HepG2 (cell line): ENCODE results near the gene MYLK. TPM values are rescaled to one million over a fixed set of nuclear protein-coding genes. Genes with fewer than 3 reads are reported as not detected.
A peak's percentile ranks its signal among the peaks of the same experiment; 100 is the strongest.

Source experiments
- FLYWCH1 ChIP-seq: sonication (generic); formaldehyde crosslinking; IDR thresholded peaks from 2 replicates; pipeline ENCODE4 v1.8.1; 2023; ENCODE audit warnings: mild to moderate bottlenecking, missing genetic modification reagents
- HOXD1 ChIP-seq: sonication (generic); formaldehyde crosslinking; IDR thresholded peaks from 2 replicates; pipeline ENCODE4 v1.5.0; 2020; ENCODE audit warnings: missing genetic modification reagents
- IRF9 ChIP-seq: sonication (generic); formaldehyde crosslinking; IDR thresholded peaks from 2 replicates; pipeline ENCODE4 v1.8.0; 2022; ENCODE audit warnings: missing genetic modification reagents, mild to moderate bottlenecking, borderline replicate concordance
- MIER2 ChIP-seq: IDR thresholded peaks from 2 replicates; pipeline ENCODE4 v1.6.1; 2016; ENCODE audit warnings: missing biosample characterization, missing genetic modification reagents
- MNT ChIP-seq: fragments of 450-650 bp; IDR thresholded peaks from 2 replicates; pipeline ENCODE4 v1.6.1; 2016
- MTF2 ChIP-seq: sonication (generic); formaldehyde crosslinking; IDR thresholded peaks from 2 replicates; pipeline ENCODE4 v1.5.0; 2020; ENCODE audit warnings: missing genetic modification reagents, borderline replicate concordance
- NFATC3 ChIP-seq: sonication (generic); formaldehyde crosslinking; IDR thresholded peaks from 2 replicates; pipeline ENCODE4 v1.5.1; 2020; ENCODE audit warnings: mild to moderate bottlenecking, missing genetic modification reagents
- REST ChIP-seq, 2 experiments: IDR thresholded peaks; 2 replicates each; pipeline ENCODE4 v1.6.1; 2011 to 2012; ENCODE audit warnings: low read length in 2 of 2, borderline replicate concordance in 1 of 2, low read depth in 1 of 2, mild to moderate bottlenecking in 1 of 2, moderate library complexity in 1 of 2
- RFXAP ChIP-seq: sonication (generic); formaldehyde crosslinking; IDR thresholded peaks from 2 replicates; pipeline ENCODE4 v1.4.0; 2020; ENCODE audit warnings: missing genetic modification reagents, borderline replicate concordance
- SETDB1 ChIP-seq: sonication (generic); formaldehyde crosslinking; IDR thresholded peaks from 2 replicates; pipeline ENCODE4 v1.5.1; 2020; ENCODE audit warnings: missing genetic modification reagents, mild to moderate bottlenecking, borderline replicate concordance
- SMAD1 ChIP-seq: sonication (generic); formaldehyde crosslinking; IDR thresholded peaks from 2 replicates; pipeline ENCODE4 v1.4.0; 2020; ENCODE audit warnings: missing genetic modification reagents, low read depth, mild to moderate bottlenecking, borderline replicate concordance
- ZFP37 ChIP-seq: sonication (generic); formaldehyde crosslinking; IDR thresholded peaks from 2 replicates; pipeline ENCODE4 v1.4.0; 2020; ENCODE audit warnings: missing genetic modification reagents, borderline replicate concordance
- ZFP41 ChIP-seq: sonication (generic); formaldehyde crosslinking; IDR thresholded peaks from 2 replicates; pipeline ENCODE4 v1.4.0; 2020; ENCODE audit warnings: mild to moderate bottlenecking, missing genetic modification reagents, borderline replicate concordance
- ZIK1 ChIP-seq: sonication (generic); formaldehyde crosslinking; IDR thresholded peaks from 2 replicates; pipeline ENCODE4 v1.5.0; 2020; ENCODE audit warnings: mild to moderate bottlenecking, low read depth, missing genetic modification reagents, borderline replicate concordance
- ZMYM3 ChIP-seq: sonication (generic); formaldehyde crosslinking; IDR thresholded peaks from 2 replicates; pipeline ENCODE4 v1.5.1; 2020; ENCODE audit warnings: mild to moderate bottlenecking, missing genetic modification reagents
- ZNF513 ChIP-seq: sonication (generic); formaldehyde crosslinking; conservative IDR thresholded peaks from 2 replicates; pipeline ENCODE4 v1.5.0; 2020; ENCODE audit warnings: missing genetic modification reagents
- ZNF589 ChIP-seq: sonication (generic); formaldehyde crosslinking; conservative IDR thresholded peaks from 2 replicates; pipeline ENCODE4 v1.8.0; 2022; ENCODE audit warnings: mild to moderate bottlenecking, moderate library complexity, missing genetic modification reagents
- ZNF629 ChIP-seq: sonication (generic); formaldehyde crosslinking; conservative IDR thresholded peaks from 2 replicates; pipeline ENCODE4 v1.5.0; 2020; ENCODE audit warnings: missing genetic modification reagents
- polyA plus RNA-seq, 8 experiments: library from polyadenylated mRNA; depleted of rRNA in 3 of 8; stranded (reverse) in 7 of 8; unstranded in 1 of 8; fragments of >200 nt; fragmentation: Illumina TruSeq in 4 of 8; extraction: Trizol in 4 of 8; gene quantifications; 2 replicates each; pipeline versions ENCODE4 v1.2.1 to v1.2.3, GENCODE V29; 2011 to 2016; ENCODE audit warnings: low read depth in 4 of 8, missing spikeins in 1 of 8, mixed read lengths in 1 of 8; ENCODE audit not compliant: insufficient read depth in 1 of 8
- total RNA-seq, 5 experiments: library from RNA; depleted of rRNA; stranded (reverse); fragments of >200 nt; fragmentation: Illumina TruSeq; extraction: Trizol; gene quantifications; 2 replicates each; pipeline ENCODE4 v1.2.3, GENCODE V29; 2016; ENCODE audit warnings: low read depth in 1 of 5
- TF ChIP-seq, protein P1 (sequence below): sonication (generic); formaldehyde crosslinking; IDR thresholded peaks from 2 replicates; pipeline ENCODE4 v1.5.1; 2020; ENCODE audit warnings: missing genetic modification reagents, mild to moderate bottlenecking, borderline replicate concordance

MYLK gene
- total and polyA plus RNA-seq, 2 of the 13 experiments (the other 11 are each of a cell fraction or from before 2014, with no cell fraction given) = 10.6 to 34.9 TPM

GRCh38 chr3:123818921-123819429 is 65.2 kb downstream of the MYLK start (continued):
- TF ChIP-seq IRF9 (CRISPR knock-in tag) (no peak), MTF2 (CRISPR knock-in tag) (no peak), ZNF589 (CRISPR knock-in tag) (no peak), ZFP41 (no peak), HOXD1 (CRISPR knock-in tag) (no peak), ZMYM3 (CRISPR knock-in tag) (no peak), SMAD1 (CRISPR knock-in tag) (no peak), NFATC3 (no peak), SETDB1 (CRISPR knock-in tag) (no peak), ZIK1 (no peak), ZNF629 (CRISPR knock-in tag) (no peak), MIER2 (CRISPR knock-in tag) (0 out of 2 replicates have a peak, but pooled peaks have one; percentile 28), MNT (no peak), REST (IDR thresholded peaks at IDR 0.05; ENCODE audit: borderline replicate concordance in 1 of 2, low read depth in 1 of 2, low read length in 2 of 2) (no peak), ZNF513 (CRISPR knock-in tag) (no peak), FLYWCH1 (CRISPR knock-in tag) (no peak), RFXAP (CRISPR knock-in tag) (no peak), ZFP37 (CRISPR knock-in tag) (no peak)
- TF ChIP-seq, protein P1, sequence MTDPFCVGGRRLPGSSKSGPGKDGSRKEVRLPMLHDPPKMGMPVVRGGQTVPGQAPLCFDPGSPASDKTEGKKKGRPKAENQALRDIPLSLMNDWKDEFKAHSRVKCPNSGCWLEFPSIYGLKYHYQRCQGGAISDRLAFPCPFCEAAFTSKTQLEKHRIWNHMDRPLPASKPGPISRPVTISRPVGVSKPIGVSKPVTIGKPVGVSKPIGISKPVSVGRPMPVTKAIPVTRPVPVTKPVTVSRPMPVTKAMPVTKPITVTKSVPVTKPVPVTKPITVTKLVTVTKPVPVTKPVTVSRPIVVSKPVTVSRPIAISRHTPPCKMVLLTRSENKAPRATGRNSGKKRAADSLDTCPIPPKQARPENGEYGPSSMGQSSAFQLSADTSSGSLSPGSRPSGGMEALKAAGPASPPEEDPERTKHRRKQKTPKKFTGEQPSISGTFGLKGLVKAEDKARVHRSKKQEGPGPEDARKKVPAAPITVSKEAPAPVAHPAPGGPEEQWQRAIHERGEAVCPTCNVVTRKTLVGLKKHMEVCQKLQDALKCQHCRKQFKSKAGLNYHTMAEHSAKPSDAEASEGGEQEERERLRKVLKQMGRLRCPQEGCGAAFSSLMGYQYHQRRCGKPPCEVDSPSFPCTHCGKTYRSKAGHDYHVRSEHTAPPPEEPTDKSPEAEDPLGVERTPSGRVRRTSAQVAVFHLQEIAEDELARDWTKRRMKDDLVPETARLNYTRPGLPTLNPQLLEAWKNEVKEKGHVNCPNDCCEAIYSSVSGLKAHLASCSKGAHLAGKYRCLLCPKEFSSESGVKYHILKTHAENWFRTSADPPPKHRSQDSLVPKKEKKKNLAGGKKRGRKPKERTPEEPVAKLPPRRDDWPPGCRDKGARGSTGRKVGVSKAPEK (CRISPR knock-in tag) = no peak
